ENCODE results near the gene CHRNB1. TPM values are rescaled to one million over a fixed set of nuclear protein-coding genes. Genes with fewer than 3 reads are reported as not detected.

Gene CHRNB1
- total RNA-seq, 1 experiment from 2014 or later, result 12.7 TPM

DNA sequence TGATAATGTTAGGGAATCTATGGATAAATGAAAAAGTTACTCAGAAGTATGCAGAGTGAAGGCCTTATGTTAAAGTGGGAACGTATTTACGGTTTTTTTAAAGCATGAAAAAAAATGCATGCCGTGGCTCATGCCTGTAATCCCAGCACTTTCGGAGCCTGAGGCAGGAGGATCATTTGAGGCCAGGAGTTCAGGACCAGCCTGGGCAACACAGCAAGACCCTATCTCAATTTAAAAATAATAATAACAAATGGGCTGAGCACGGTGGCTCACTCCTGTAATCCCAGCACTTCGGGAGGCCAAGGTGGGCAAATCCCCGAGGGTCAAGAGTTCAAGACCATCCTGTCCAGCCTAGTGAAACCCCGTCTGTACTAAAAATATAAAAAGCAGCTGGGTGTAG, 45.3 kb downstream of the CHRNB1 start:
- H3K4me3 Mint-ChIP-seq, result no peak overlapping the region
- 100% methylated on average over 1 of the region's 8 CpGs for WGBS (ENCODE audit: extremely low coverage, insufficient read length, low lambda C conversion rate)

More for the DNA sequence above, 45.3 kb downstream of the CHRNB1 start:
- no peak overlapping the region for H2BK15ac ChIP-seq (ENCODE audit: low read depth, low read length)
- no peak overlapping the region for H2AK5ac ChIP-seq (ENCODE audit: insufficient read length, low read length)
- H3T11ph ChIP-seq (ENCODE audit: low read length), result no peak overlapping the region
- DNase-seq, result no peak
- H3K9me3 Mint-ChIP-seq, result no peaks in the 10 kb centered on the region
- peaks cover 2% of the 10 kb centered on the region for H4K20me1 ChIP-seq (ENCODE audit: control insufficient read depth, insufficient read depth, insufficient read length)
- no peak overlapping the region for H3K4me2 ChIP-seq (ENCODE audit: insufficient read depth, insufficient read length, low read length)
- H3K4me1 Mint-ChIP-seq, result peaks cover 33 to 34% of the 10 kb centered on the region in 2 experiments
- no peak overlapping the region for H3K27ac ChIP-seq (ENCODE audit: insufficient read length, low read depth, low read length)
- H2AFZ ChIP-seq (ENCODE audit: low read length), result no peak overlapping the region
- no peak overlapping the region for H4K8ac ChIP-seq (replicated peaks; ENCODE audit: insufficient read length, low read depth, low read length)
- no peaks in the 10 kb centered on the region for H3K27me3 ChIP-seq (ENCODE audit: insufficient read depth, low read length)
- H4K91ac ChIP-seq (ENCODE audit: insufficient read length, low read depth, low read length), result no peak overlapping the region
- no peak overlapping the region; a peak in 1 of 7 replicates for H3K27ac Mint-ChIP-seq
- peaks cover 27 to 67% (median 44%) of the 10 kb centered on the region in 3 experiments for H3K36me3 Mint-ChIP-seq (ENCODE audit: insufficient read depth in 1 of 3, low read depth in 3 of 3)
- H3K14ac ChIP-seq (ENCODE audit: insufficient read depth, low read length), result no peak overlapping the region
- H3K79me2 ChIP-seq (ENCODE audit: insufficient read depth, low read length), result peaks cover 69% of the 10 kb centered on the region
- TF ChIP-seq, protein P1, sequence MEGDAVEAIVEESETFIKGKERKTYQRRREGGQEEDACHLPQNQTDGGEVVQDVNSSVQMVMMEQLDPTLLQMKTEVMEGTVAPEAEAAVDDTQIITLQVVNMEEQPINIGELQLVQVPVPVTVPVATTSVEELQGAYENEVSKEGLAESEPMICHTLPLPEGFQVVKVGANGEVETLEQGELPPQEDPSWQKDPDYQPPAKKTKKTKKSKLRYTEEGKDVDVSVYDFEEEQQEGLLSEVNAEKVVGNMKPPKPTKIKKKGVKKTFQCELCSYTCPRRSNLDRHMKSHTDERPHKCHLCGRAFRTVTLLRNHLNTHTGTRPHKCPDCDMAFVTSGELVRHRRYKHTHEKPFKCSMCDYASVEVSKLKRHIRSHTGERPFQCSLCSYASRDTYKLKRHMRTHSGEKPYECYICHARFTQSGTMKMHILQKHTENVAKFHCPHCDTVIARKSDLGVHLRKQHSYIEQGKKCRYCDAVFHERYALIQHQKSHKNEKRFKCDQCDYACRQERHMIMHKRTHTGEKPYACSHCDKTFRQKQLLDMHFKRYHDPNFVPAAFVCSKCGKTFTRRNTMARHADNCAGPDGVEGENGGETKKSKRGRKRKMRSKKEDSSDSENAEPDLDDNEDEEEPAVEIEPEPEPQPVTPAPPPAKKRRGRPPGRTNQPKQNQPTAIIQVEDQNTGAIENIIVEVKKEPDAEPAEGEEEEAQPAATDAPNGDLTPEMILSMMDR (conservative IDR thresholded peaks at IDR 0.05), result no peak
- H3K56ac ChIP-seq (ENCODE audit: insufficient read length, low read depth, low read length), result no peak overlapping the region
- no peak overlapping the region for H3K9ac ChIP-seq (ENCODE audit: extremely low read depth, insufficient read length, low read length)
- no peak overlapping the region for H2BK20ac ChIP-seq (ENCODE audit: low read depth, low read length, poor library complexity, severe bottlenecking)
- H3K9me3 ChIP-seq (ENCODE audit: control insufficient read depth, low read depth, low read length), result no peaks in the 10 kb centered on the region
- H3K23ac ChIP-seq (ENCODE audit: insufficient read length, low read depth, low read length), result no peak overlapping the region
- no peaks in the 10 kb centered on the region for H3K27me3 Mint-ChIP-seq (ENCODE audit: low read depth)
- no peak overlapping the region for H2BK5ac ChIP-seq (ENCODE audit: insufficient read length, low read length)
- no peak overlapping the region for H4K5ac ChIP-seq (ENCODE audit: insufficient read length, low read depth, low read length)
- H3K4me1 ChIP-seq (ENCODE audit: insufficient read depth, low read length), result no peaks in the 10 kb centered on the region; the same call in 1 of the 2 replicates
- no peak overlapping the region for H3K18ac ChIP-seq (ENCODE audit: insufficient read length, low read depth, low read length)
- no peak overlapping the region for H2BK120ac ChIP-seq (ENCODE audit: low read depth, low read length, poor library complexity, severe bottlenecking)
- H3K4ac ChIP-seq (ENCODE audit: low read depth, low read length), result no peak overlapping the region
- peaks cover 14% of the 10 kb centered on the region for H3K79me1 ChIP-seq (ENCODE audit: insufficient read depth, low read depth, low read length, poor library complexity, severe bottlenecking)
- peaks cover 4% of the 10 kb centered on the region for H3K23me2 ChIP-seq (ENCODE audit: insufficient read length, low read depth, low read length, poor library complexity, severe bottlenecking)
- no peak overlapping the region for H2BK12ac ChIP-seq (ENCODE audit: insufficient read length, low read depth, low read length)
